MM.1S (cell line): ENCODE data around the gene DAAM2.

Experiments used
- DNase-seq: peaks from one replicate; pipeline ENCODE4 v3.0.0-alpha.2; 2015
- H2AFZ ChIP-seq: fragments of 300-600 bp; sonication (generic); 2 replicates; pipeline ENCODE4 v1.6.0; 2016; ENCODE audit warnings: antibody characterized with exemption, low read length
- H3F3A ChIP-seq: fragments of 300-600 bp; sonication (generic); 2 replicates; pipeline ENCODE4 v1.6.1; 2016; ENCODE audit warnings: mild to moderate bottlenecking, antibody characterized with exemption, low read length, moderate library complexity, mixed read lengths; ENCODE audit not compliant: insufficient read depth
- H3K27ac ChIP-seq: fragments of 300-600 bp; sonication (generic); 2 replicates; pipeline ENCODE4 v1.5.1; 2016; ENCODE audit warnings: mild to moderate bottlenecking, low read length
- H3K27me3 ChIP-seq: fragments of 300-600 bp; sonication (generic); replicated peaks from 2 replicates; pipeline ENCODE4 v1.6.0; 2016; ENCODE audit warnings: low read length; ENCODE audit not compliant: insufficient read depth
- H3K36me3 ChIP-seq: fragments of 300-600 bp; sonication (generic); replicated peaks from 2 replicates; pipeline ENCODE4 v1.6.1; 2016; ENCODE audit warnings: mild to moderate bottlenecking, low read length, mixed read lengths; ENCODE audit not compliant: insufficient read depth
- H3K4me1 ChIP-seq: fragments of 300-600 bp; sonication (generic); 2 replicates; pipeline ENCODE4 v1.6.1; 2016; ENCODE audit warnings: low read length, mixed read lengths
- H3K4me2 ChIP-seq: fragments of 300-600 bp; sonication (generic); 2 replicates; pipeline ENCODE4 v1.6.0; 2016; ENCODE audit warnings: low read depth, low read length
- H3K4me3 ChIP-seq: fragments of 300-600 bp; sonication (generic); 2 replicates; pipeline ENCODE4 v1.5.1; 2016; ENCODE audit warnings: low read length, mixed read lengths
- H3K79me2 ChIP-seq: fragments of 300-600 bp; sonication (generic); 2 replicates; pipeline ENCODE4 v1.6.1; 2016; ENCODE audit warnings: mixed run types, low read length, mixed read lengths
- H3K9ac ChIP-seq: fragments of 300-600 bp; sonication (generic); 2 replicates; pipeline ENCODE4 v1.6.1; 2016; ENCODE audit warnings: low read length, mixed read lengths
- H3K9me2 ChIP-seq: fragments of 300-600 bp; sonication (generic); replicated peaks from 2 replicates; pipeline ENCODE4 v1.6.1; 2016; ENCODE audit warnings: mild to moderate bottlenecking, low read length, mixed read lengths; ENCODE audit not compliant: insufficient read depth
- H3K9me3 ChIP-seq: fragments of 300-600 bp; sonication (generic); replicated peaks from 2 replicates; pipeline ENCODE4 v1.6.1; 2016; ENCODE audit warnings: mild to moderate bottlenecking, low read length, mixed read lengths; ENCODE audit not compliant: insufficient read depth
- H4K20me1 ChIP-seq: fragments of 300-600 bp; sonication (generic); 2 replicates; pipeline ENCODE4 v1.6.1; 2016; ENCODE audit warnings: mild to moderate bottlenecking, low read length, moderate library complexity, mixed read lengths; ENCODE audit not compliant: insufficient read depth
- CTCF ChIP-seq: fragments of 300-600 bp; sonication (generic); IDR thresholded peaks from 2 replicates; pipeline ENCODE4 v1.5.1; 2016; ENCODE audit warnings: antibody characterized with exemption, low read length, mixed read lengths
- EZH2 ChIP-seq: fragments of 300-600 bp; sonication (generic); optimal IDR thresholded peaks from 2 replicates; pipeline ENCODE3; 2017; ENCODE audit warnings: low read depth, mild to moderate bottlenecking, antibody characterized with exemption, low read length, mixed read lengths
- EZH2phosphoT487 ChIP-seq: fragments of 300-600 bp; sonication (generic); IDR thresholded peaks from 2 replicates; pipeline ENCODE4 v1.6.1; 2018; ENCODE audit warnings: antibody characterized with exemption, low read length

DAAM2 gene

GRCh38 chr6:39947611-39948068, 155.5 kb downstream of the DAAM2 start:
- H3K4me3 ChIP-seq = no peak overlapping the region
- H3F3A ChIP-seq = no peaks in the 10 kb centered on the region
- H2AFZ ChIP-seq = no peak overlapping the region
- no peaks in the 10 kb centered on the region for H3K9me2 ChIP-seq
- H3K9ac ChIP-seq = no peak overlapping the region
- H3K4me1 ChIP-seq = no peaks in the 10 kb centered on the region
- no peaks in the 10 kb centered on the region for H3K9me3 ChIP-seq
- H4K20me1 ChIP-seq = no peaks in the 10 kb centered on the region
- DNase-seq = no peak
- no peak overlapping the region for H3K27ac ChIP-seq
- no peaks in the 10 kb centered on the region for H3K36me3 ChIP-seq
- no peaks in the 10 kb centered on the region for H3K27me3 ChIP-seq
- H3K4me2 ChIP-seq = no peak overlapping the region
- no peaks in the 10 kb centered on the region for H3K79me2 ChIP-seq
- TF ChIP-seq CTCF (no peak), EZH2phosphoT487 (no peak), EZH2 (no peak)

DNA sequence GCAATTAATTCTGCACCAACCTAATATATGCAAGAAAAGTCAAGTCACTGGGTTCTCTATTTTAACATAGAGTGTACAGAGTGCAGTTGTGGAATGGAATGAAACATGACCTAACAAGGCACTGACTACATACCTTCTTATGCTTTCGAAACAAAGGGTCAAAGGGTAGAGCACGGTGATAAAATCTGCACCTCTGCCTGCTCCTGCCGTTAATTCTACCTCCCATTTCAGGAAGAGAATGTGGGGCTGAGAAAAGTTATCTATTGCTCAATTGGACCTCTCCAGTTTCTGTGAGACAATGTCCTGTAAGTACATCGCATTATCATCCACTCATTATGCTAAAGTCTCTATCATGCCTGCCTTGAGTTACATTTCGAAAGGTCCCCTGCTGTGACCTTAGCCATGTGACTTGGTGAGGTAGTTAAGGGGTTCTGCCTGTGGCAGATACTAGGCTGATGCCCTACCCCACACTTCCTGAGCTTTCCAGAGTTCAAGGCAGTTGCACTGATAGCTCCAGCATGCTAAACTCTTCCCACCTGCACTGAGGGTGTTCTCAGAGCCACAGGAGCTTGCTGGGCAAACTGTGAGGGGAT, 156.1 kb downstream of the DAAM2 start:
- Histone ChIP-seq H4K20me1 (no peaks in the 10 kb centered on the region), H3K9me2 (no peaks in the 10 kb centered on the region), H3K36me3 (no peaks in the 10 kb centered on the region), H3K4me3 (no peak overlapping the region), H3K27ac (no peak overlapping the region), H3K27me3 (no peaks in the 10 kb centered on the region), H3K9me3 (no peaks in the 10 kb centered on the region), H3K4me2 (no peak overlapping the region), H3K79me2 (no peaks in the 10 kb centered on the region), H3K4me1 (no peaks in the 10 kb centered on the region), H3K9ac (no peak overlapping the region), H2AFZ (no peak overlapping the region), H3F3A (no peaks in the 10 kb centered on the region)
- DNase-seq = no peak
- TF ChIP-seq EZH2phosphoT487 (no peak), CTCF (no peak), EZH2 (no peak)

- DNase-seq = no peak
- no peaks in the 10 kb centered on the region for H3K9me2 ChIP-seq
- H3K9me3 ChIP-seq = no peaks in the 10 kb centered on the region
- no peaks in the 10 kb centered on the region for H3K4me1 ChIP-seq
- H3K27ac ChIP-seq = no peak overlapping the region
- H3K9ac ChIP-seq = no peak overlapping the region
- no peaks in the 10 kb centered on the region for H3F3A ChIP-seq
- H4K20me1 ChIP-seq = no peaks in the 10 kb centered on the region
- H3K36me3 ChIP-seq = no peaks in the 10 kb centered on the region
- H3K27me3 ChIP-seq = no peaks in the 10 kb centered on the region
- H3K4me3 ChIP-seq = no peak overlapping the region
- TF ChIP-seq CTCF (no peak), EZH2 (no peak), EZH2phosphoT487 (no peak)
- no peaks in the 10 kb centered on the region for H3K79me2 ChIP-seq
- H2AFZ ChIP-seq = no peak overlapping the region
- H3K4me2 ChIP-seq = no peak overlapping the region
Measured at GRCh38 chr6:39950125-39950720, 158.0 kb downstream of the DAAM2 start.
